ENCODE results near the gene SOWAHC. TPM values are rescaled to one million over a fixed set of nuclear protein-coding genes. Genes with fewer than 3 reads are reported as not detected.

Gene SOWAHC
- total and polyA plus RNA-seq, 2 of the 13 experiments (the other 11 are each of a cell fraction or from before 2014, with no cell fraction given), result 21.2 to 22.5 TPM

DNA sequence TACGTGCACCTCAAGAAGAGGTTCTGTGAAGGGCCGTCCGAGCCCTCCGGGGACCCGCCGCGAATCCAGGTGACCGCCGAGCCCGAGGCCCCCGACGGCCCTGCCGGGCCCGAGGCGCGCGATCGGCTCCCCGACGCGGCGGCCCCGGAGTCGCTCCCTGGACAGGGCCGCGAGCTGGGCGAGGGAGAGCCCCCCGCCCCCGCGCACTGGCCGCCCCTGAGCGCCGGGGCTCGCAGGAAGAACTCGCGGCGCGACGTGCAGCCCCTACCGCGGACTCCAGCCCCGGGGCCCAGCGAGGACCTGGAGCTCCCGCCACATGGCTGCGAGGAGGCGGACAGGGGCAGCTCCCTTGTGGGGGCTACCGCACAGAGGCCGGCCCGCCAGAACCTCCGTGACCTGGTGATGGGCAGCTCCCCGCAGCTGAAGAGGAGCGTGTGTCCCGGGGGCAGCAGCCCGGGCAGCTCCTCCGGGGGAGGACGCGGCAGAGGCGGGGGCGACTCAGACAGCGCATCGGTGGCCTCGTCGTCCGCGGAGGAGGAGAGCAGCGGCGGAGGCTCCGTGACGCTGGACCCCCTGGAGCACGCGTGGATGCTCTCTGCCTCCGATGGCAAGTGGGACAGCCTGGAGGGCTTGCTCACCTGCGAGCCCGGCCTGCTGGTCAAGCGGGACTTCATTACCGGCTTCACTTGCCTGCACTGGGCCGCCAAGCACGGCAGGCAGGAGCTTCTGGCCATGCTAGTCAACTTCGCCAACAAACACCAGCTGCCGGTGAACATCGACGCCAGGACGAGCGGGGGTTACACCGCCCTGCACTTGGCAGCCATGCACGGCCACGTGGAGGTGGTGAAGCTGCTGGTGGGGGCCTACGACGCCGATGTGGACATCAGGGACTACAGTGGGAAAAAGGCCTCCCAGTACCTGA is 812 bp downstream of the SOWAHC start (continued):
- TF ChIP-seq, protein P1, sequence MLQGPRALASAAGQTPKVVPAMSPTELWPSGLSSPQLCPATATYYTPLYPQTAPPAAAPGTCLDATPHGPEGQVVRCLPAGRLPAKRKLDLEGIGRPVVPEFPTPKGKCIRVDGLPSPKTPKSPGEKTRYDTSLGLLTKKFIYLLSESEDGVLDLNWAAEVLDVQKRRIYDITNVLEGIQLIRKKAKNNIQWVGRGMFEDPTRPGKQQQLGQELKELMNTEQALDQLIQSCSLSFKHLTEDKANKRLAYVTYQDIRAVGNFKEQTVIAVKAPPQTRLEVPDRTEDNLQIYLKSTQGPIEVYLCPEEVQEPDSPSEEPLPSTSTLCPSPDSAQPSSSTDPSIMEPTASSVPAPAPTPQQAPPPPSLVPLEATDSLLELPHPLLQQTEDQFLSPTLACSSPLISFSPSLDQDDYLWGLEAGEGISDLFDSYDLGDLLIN (CRISPR knock-in tag; IDR thresholded peaks at IDR 0.05; ENCODE audit: borderline replicate concordance), result no peak
- TF ChIP-seq ZFP41 (CRISPR knock-in tag; IDR thresholded peaks at IDR 0.05; ENCODE audit: borderline replicate concordance) (no peak), PHF5A (CRISPR knock-in tag; IDR thresholded peaks at IDR 0.05; ENCODE audit: low read depth, unreplicated experiment) (no peak), RFXANK (CRISPR knock-in tag; IDR thresholded peaks at IDR 0.05) (no peak), GFI1 (CRISPR knock-in tag; IDR thresholded peaks at IDR 0.05; ENCODE audit: borderline replicate concordance) (no peak), ZNF850 (CRISPR knock-in tag; conservative IDR thresholded peaks at IDR 0.05) (no peak; the same call in 1 of the 2 replicates), ZNF703 (CRISPR knock-in tag; IDR thresholded peaks at IDR 0.05; ENCODE audit: borderline replicate concordance) (no peak; the same call in 1 of the 2 replicates), MAFG (CRISPR knock-in tag; IDR thresholded peaks at IDR 0.05) (no peak), ZNF878 (CRISPR knock-in tag; IDR thresholded peaks at IDR 0.05) (no peak; the same call in 1 of the 2 replicates), ZNF839 (CRISPR knock-in tag; IDR thresholded peaks at IDR 0.05; ENCODE audit: borderline replicate concordance) (no peak; the same call in 1 of the 2 replicates), ARNT (IDR thresholded peaks at IDR 0.05) (no peak), RFX1 (IDR thresholded peaks at IDR 0.05) (no peak), ZSCAN5A (CRISPR knock-in tag; IDR thresholded peaks at IDR 0.05; ENCODE audit: borderline replicate concordance) (no peak), CHCHD3 (CRISPR knock-in tag; IDR thresholded peaks at IDR 0.05) (peak; percentile 72; the same call in 1 of the 2 replicates), JUND (CRISPR knock-in tag; IDR thresholded peaks at IDR 0.05) (peak; percentile 20; the same call in 1 of the 2 replicates), ZNF790 (CRISPR knock-in tag; IDR thresholded peaks at IDR 0.05; ENCODE audit: borderline replicate concordance) (no peak), ZMAT5 (CRISPR knock-in tag; IDR thresholded peaks at IDR 0.05; ENCODE audit: borderline replicate concordance, low read depth) (0 out of 2 replicates have a peak, but pooled peaks have one; percentile 42), ZMAT3 (CRISPR knock-in tag; conservative IDR thresholded peaks at IDR 0.05) (no peak; the same call in none of the 2 replicates), ZNF580 (CRISPR knock-in tag; IDR thresholded peaks at IDR 0.05; ENCODE audit: borderline replicate concordance, low read depth) (no peak), KLF12 (CRISPR knock-in tag; IDR thresholded peaks at IDR 0.05; ENCODE audit: borderline replicate concordance) (no peak; the same call in 1 of the 2 replicates), MATR3 (CRISPR knock-in tag; IDR thresholded peaks at IDR 0.05) (no peak), ZNF781 (CRISPR knock-in tag; IDR thresholded peaks at IDR 0.05; ENCODE audit: borderline replicate concordance, not compliant biosample characterization) (peak; percentile 89), ZNF747 (CRISPR knock-in tag; IDR thresholded peaks at IDR 0.05; ENCODE audit: borderline replicate concordance) (peak; percentile 27; the same call in 1 of the 2 replicates), TGIF2 (CRISPR knock-in tag; IDR thresholded peaks at IDR 0.05) (peak; percentile 55; the same call in 1 of the 2 replicates)
- TF ChIP-seq, protein P2, sequence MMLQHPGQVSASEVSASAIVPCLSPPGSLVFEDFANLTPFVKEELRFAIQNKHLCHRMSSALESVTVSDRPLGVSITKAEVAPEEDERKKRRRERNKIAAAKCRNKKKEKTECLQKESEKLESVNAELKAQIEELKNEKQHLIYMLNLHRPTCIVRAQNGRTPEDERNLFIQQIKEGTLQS (CRISPR knock-in tag; IDR thresholded peaks at IDR 0.05), result no peak
